Fibroblast of peridontal ligament (primary cell): ENCODE results near the gene PTPRT.

Experiments
- DNase-seq: peaks from one replicate; pipeline ENCODE4 v3.0.0-alpha.2; 2010; ENCODE audit errors: extremely low read depth

The PTPRT gene

GRCh38 chr20:42063141-42063540 is 1126.6 kb downstream of the PTPRT start:
- DNase-seq: no peak

- no peak for DNase-seq
These were observed 1136.4 kb downstream of the PTPRT start for GRCh38 chr20:42053350-42053749.

- no peak for DNase-seq
These were observed 1137.8 kb downstream of the PTPRT start for GRCh38 chr20:42051921-42052320.

GRCh38 chr20:42046371-42047085 is 1143.2 kb downstream of the PTPRT start:
- no peak for DNase-seq

GRCh38 chr20:42043921-42044320 is 1145.8 kb downstream of the PTPRT start:
- no peak for DNase-seq

- no peak for DNase-seq
These were observed 1148.6 kb downstream of the PTPRT start for GRCh38 chr20:42041000-42041565.

GRCh38 chr20:42027746-42028268 is 1161.9 kb downstream of the PTPRT start:
- DNase-seq: no peak

- no peak for DNase-seq
These were observed 1163.1 kb downstream of the PTPRT start for GRCh38 chr20:42026599-42026998.

GRCh38 chr20:42024653-42025052 is 1165.1 kb downstream of the PTPRT start:
- no peak for DNase-seq
